ENCODE results near the gene MTMR2. TPM values are rescaled to one million over a fixed set of nuclear protein-coding genes. Genes with fewer than 3 reads are reported as not detected.
"Not testable (repeated sequence)": the region's sequence is repeated elsewhere in the genome, so short reads cannot be mapped to it uniquely, and the experiment has no call there.

The MTMR2 gene
- total RNA-seq, 1 experiment from 2014 or later: 43.3 TPM

DNA sequence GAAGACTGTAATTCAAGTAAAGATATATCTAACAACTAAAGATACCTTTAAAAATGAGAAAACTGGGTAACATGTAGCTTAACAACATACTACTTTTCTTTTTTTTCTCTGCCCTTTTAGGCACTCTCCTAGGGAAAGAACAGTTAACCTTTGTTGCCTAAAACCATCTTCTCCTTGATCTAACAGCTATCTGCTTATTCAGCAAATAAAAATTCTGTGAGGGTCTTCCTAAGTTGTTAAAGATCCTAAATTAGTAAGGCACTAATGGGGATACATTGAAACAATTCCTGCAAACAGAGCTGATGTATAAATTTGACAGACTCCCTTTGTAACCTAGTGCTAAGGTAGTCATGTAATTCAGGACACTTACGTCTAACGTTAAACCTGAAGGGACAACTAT, 39.1 kb downstream of the MTMR2 start:
- DNase-seq (ENCODE audit: low read depth): no peak

DNA sequence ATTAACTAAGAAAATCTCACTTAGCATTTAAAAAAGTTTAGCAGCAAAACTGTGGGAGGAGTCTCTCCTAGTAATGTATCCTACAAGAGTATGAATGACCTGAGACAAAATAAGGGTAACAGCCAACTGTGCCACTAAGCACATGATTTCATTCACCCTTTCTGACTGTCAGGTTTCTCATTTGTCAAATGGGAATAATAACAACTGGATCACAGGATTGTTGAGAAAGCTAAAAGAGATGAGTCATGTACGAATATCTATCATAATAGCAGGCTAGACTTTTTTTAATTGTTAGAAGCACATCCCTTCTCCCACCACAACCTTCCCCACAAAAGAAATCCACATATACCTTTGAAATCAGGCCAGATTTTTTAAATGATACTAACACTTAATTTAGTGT, 39.5 kb downstream of the MTMR2 start:
- DNase-seq (ENCODE audit: low read depth): peak; percentile 73

GRCh38 chr11:95883381-95883780, 40.5 kb downstream of the MTMR2 start:
- no peak for DNase-seq (ENCODE audit: low read depth)

- DNase-seq (ENCODE audit: low read depth): peak; percentile 98
These were observed 46.6 kb downstream of the MTMR2 start for GRCh38 chr11:95877291-95877690.

DNA sequence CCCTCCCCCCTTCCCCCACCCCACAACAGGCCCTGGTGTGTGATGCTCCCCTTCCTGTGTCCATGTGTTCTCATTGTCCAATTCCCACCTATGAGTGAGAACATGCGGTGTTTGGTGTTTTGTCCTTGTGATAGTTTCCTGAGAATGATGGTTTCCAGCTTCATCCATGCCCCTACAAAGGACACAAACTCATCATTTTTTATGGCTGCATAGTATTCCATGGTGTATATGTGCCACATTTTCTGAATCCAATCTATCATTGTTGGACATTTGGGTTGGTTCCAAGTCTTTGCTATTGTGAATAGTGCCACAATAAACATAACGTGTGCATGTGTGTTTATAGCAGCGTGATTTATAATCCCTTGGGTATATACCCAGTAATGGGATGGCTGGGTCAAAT, 53.0 kb downstream of the MTMR2 start:
- DNase-seq (ENCODE audit: low read depth): not testable (repeated sequence)

DNA sequence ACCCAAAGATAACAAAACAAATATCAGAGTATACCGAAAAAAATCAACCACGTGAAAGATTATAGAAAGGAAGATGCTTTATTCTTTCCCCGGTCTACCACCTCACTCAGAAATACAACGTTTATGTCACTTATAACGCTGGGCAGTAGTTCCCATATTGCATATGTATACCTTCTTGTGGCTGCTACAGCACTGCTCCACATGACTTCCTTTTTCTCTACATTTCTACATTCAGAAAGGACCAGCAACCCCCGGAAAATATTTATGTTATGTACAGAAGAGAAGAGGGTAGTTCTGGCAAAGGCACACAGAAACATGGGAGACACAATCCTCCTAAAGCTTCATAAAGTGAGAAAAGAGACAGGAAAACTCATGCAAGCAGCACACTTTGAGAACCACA, 56.8 kb downstream of the MTMR2 start:
- DNase-seq (ENCODE audit: low read depth): no peak

- DNase-seq (ENCODE audit: low read depth): peak; percentile 44
These were observed 60.3 kb downstream of the MTMR2 start for GRCh38 chr11:95863486-95864140.

GRCh38 chr11:95860024-95860423, 63.9 kb downstream of the MTMR2 start:
- not testable (repeated sequence) for DNase-seq (ENCODE audit: low read depth)

GRCh38 chr11:95854362-95854761, 69.5 kb downstream of the MTMR2 start:
- DNase-seq (ENCODE audit: low read depth): not testable (repeated sequence)

DNA sequence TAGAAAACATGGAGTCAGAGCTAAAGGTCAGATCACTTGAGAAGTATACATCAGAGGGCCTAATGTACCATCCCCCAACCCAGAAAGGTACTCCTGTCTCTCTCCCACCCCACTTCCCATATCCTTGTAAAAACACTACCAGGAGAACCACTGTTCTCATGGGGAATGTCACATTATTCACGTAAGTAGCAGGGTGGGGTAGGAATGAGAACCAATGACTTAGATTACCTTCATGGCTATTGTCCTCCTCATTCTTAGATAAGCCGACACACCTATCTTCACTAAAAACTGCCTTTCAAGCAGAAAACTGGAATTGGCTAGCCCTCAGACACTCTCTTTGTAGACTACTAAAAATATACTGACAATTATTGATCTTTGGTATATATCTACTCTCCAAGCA, 70.0 kb downstream of the MTMR2 start:
- DNase-seq (ENCODE audit: low read depth): no peak

- DNase-seq (ENCODE audit: low read depth): no peak
These were observed 70.8 kb downstream of the MTMR2 start for GRCh38 chr11:95853138-95853537.

- no peak for DNase-seq (ENCODE audit: low read depth)
These were observed 73.8 kb downstream of the MTMR2 start for GRCh38 chr11:95850137-95850536.

DNA sequence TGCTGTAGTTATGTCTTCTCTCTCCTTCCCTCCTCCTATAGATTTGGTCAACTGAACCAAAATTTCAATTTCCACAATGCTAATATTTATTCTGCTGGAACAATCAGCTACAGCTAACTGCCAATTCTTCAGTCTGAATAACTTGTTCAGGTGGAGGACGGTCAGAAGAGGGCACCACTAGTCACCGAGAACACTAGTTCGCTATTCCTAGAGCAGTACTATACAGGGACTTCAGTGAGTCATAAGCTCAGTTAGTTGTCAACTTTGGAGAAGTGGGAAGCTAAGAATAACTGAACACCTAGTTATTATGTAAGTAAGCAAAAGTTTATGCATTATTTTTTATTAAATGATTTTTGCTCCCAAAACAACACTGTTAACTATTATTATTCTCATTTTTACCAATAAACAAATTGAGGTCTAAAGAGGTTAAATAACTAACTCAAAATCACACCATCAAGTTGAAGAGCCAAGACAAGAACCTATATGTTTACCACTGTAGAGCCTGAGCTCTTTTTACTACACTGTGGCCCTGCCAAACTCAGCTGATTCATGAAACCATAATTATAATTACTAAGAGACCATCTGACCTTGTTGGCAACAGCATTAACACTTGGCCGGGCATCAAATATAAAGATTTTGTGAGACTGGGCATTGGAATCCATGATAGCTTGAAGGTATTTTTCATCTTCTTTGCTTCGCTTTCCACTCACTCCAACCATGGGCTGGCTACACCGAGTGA, 74.7 kb downstream of the MTMR2 start:
- DNase-seq (ENCODE audit: low read depth): peak; percentile 88

- DNase-seq (ENCODE audit: low read depth): no peak
These were observed 78.7 kb downstream of the MTMR2 start for GRCh38 chr11:95845167-95845566.

DNA sequence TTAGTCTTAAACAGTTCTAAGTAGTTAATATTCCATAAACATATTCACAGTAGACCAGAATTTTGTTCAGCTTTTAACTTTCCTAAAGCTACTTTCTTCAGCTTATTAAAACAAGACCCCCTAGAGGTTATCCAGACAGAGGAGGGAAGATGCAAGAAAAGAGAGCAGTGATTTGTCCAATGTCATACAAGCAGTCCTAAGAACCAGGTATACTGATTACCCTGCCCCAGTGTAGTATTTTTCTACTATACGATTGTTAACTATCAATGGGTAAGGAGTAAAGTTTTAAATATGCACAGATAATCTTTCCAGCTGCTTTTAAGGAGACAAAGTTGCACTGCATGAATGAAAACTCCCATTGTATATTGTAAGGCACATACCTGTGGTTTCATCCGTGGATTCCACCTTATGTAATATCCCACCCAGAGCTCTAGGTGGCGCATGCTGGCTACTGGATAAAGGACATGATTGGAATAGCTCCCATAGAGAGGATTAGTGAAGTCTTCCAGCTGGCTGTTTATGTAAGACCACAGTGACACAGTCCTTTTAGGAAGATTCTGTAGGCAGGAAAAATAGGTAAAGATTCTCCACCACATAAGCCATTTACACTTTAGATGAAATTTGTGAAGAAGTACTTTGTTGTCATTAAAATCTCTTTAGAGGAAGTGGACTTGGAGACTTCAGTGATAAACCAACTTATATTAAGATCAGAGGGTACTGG, 88.0 kb downstream of the MTMR2 start:
- DNase-seq (ENCODE audit: low read depth): peak; percentile 91

DNA sequence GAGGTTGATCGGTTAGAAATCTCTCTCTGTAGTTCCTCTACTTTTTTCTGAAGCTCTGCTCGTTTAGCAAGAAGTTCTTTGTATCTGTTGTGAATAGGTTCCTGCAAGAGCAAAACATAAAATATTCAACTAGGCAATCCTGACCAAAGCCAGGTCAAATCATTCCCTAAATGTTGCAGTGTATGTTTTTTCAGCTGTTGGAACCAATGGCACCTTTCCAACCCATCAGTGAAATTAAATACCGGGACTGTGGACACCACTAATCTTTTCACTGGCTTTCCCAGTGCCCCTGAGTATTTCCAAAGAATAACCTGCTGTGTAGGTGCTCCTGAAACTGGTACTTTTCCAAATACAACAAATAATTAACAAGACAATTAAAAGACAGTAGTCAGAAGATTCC, 88.6 kb downstream of the MTMR2 start:
- no peak for DNase-seq (ENCODE audit: low read depth)

- DNase-seq (ENCODE audit: low read depth): no peak
These were observed 90.5 kb downstream of the MTMR2 start for GRCh38 chr11:95833378-95833777.

- DNase-seq (ENCODE audit: low read depth): peak; percentile 69
These were observed 91.1 kb downstream of the MTMR2 start for GRCh38 chr11:95832763-95833162.

GRCh38 chr11:95831198-95831883, 92.6 kb downstream of the MTMR2 start:
- DNase-seq (ENCODE audit: low read depth): peak; percentile 87

DNA sequence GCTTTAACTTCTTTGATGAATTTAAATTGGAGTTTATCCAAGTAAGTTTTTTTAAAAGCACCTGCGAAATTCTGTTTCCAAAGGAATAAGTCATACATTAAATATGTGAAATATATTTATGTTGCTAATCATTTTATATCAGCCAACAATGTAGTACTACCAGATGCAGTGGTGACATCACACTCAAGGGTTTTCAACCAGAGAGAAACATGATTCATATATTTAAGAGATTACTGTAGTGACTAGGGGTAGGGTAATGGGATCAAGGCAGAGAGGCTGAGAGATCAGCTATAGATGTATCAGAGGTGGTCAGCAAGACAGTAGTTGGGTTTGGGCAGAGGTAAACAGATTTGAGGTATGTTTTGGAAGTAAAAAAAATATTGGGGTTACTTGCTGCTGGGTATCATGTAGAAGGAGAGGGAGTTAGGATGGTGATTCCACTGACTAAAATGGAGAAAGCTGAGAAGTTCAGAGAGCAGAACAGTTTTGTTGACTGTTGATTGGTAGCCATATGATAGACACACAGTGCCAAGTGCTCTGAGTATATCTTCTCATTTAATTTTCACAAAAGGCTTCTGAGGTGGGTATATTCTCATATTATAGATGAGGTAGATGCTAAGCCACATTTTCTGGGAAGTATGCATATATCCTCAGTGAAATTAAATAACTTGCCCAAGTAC, 94.2 kb downstream of the MTMR2 start:
- DNase-seq (ENCODE audit: low read depth): peak; percentile 13

- DNase-seq (ENCODE audit: low read depth): no peak
These were observed 96.2 kb downstream of the MTMR2 start for GRCh38 chr11:95827696-95828095.

GRCh38 chr11:95821640-95822039, 102.3 kb downstream of the MTMR2 start:
- peak; percentile 44 for DNase-seq (ENCODE audit: low read depth)
